ENCODE results near the gene C19orf67.
"Not testable (repeated sequence)": the region's sequence is repeated elsewhere in the genome, so short reads cannot be mapped to it uniquely, and the experiment has no call there.

C19orf67 gene

DNA sequence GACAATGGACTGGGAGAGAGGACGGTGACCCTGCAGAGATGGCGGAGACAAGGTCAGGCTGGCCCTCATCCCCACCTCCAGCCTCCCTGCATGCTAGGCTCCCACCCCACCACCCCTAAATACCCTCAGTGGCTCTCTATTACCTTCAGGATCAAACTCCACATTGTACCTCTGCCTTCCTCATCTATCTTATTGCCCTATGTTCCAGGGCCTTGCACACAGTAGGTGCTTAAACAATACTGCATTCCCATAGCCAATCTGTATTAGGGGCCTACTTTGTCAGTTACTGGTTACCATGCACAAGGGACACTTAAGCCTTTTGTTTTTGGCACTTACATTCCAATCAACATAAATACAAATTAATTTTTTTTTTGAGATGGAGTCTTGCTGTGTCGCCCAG, 30.2 kb downstream of the C19orf67 start:
- no peak for DNase-seq

DNA sequence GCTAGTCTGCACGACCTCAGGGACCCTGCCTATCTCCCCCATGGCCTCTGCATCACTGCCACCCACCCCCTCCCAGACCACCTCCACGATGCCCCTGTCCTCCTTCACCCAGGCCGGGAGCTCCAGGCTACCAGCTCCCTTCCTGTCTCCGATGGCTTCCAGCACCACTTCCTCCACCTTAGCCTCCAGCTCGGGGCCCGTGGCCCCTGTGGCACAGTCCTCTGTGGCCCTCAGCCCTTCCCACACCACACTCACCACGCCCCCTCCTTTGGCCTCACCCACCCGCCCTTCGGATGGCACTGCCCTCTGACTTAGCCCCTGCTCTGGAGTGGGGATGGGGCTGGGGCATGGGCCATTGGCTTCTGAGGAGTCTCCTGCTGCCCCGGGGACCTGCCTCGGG, 30.9 kb downstream of the C19orf67 start:
- no peak for DNase-seq

DNA sequence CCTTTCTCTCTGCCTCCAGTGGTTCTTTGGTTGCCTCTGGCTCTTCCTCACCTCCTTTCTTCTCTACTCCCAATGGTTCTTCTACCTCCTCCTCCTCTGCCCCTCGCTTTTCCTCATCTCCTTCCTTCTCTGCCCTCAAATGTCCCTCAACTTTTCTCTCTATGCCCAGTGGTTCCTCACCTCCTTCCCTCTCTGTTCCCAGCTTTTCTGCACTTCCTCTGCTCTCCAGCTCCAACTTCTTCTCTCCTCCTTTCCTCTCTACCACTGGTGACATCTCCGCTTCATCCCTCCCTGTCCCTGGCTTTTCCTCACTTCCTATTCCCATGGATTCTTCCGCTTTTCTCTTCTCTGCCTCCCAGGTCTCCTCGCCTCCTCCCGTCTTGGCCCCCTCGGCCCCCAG, 31.5 kb downstream of the C19orf67 start:
- no peak for DNase-seq

DNA sequence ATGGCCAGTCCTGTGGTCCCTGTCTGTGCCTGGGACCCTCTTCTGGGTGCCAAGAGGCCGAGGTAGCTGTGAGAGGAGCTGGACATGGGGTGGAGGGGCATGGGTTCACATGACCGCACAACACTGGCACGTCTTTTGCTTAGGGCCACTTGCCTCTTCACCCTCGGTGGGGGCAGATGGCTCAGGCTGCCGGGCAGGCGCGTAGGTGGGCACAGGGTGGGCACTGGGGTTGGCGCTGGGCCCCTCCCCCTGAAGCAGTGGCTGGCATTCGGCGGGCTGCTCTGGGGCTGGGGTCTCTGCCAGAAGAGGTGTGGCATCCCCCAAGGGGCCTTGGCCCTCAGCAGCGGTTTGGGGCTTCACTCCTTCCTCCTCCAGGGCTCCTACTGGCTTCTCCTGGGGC, 32.1 kb downstream of the C19orf67 start:
- no peak for DNase-seq

DNA sequence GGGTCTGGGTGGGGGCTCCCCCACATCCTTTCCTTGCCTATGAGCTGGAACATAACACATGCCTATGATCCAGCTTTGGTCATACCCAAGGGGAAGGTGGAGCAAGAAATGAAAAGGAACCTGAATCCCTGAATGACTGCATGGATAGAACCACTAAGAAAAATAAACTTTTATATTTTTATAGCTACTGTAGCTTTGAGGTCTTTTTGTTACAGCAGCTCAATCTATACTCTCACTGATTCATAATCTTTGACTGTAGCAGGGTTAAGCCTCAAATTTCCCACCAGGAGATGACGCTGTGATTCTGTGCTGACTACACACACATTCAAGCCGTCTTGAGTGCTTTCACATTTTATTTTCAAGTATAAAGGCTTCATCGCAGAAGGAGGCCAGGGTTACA, 32.6 kb downstream of the C19orf67 start:
- DNase-seq: no peak

DNA sequence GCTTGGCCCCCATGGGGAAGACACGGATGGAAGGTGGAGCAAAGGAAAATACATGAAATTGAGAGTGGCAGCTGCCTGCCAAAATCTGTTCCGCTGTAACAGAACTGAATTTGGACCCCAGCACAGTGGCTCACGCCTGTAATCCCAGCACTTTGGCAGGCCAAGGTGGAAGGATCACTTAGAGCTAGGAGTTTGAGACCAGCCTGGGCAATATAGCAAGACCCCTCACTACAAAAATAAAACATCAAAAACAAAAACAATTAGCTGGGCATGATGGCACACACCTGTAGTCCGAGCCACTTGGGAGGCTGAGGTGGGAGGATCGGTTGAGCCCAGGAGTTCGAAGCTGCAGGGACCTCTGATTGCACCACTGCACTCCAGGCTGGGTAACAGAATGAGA, 33.1 kb downstream of the C19orf67 start:
- no peak for DNase-seq

DNA sequence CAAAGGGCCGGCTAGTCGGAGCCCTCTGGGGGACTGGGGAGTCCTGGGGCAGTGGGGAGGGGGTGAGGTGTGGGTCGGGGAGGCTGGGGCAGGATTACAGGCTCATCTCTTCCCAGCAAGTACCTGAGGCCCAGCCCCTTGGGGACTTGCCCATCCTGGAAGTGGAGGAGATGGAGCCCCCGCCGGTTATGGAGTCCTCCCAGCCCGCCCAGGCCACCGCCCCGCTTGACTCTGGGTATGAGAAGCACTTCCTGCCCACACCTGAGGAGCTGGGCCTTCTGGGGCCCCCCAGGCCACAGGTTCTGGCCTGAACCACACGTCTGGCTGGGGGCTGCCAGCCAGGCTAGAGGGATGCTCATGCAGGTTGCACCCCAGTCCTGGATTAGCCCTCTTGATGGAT, 33.6 kb downstream of the C19orf67 start:
- DNase-seq: no peak

DNA sequence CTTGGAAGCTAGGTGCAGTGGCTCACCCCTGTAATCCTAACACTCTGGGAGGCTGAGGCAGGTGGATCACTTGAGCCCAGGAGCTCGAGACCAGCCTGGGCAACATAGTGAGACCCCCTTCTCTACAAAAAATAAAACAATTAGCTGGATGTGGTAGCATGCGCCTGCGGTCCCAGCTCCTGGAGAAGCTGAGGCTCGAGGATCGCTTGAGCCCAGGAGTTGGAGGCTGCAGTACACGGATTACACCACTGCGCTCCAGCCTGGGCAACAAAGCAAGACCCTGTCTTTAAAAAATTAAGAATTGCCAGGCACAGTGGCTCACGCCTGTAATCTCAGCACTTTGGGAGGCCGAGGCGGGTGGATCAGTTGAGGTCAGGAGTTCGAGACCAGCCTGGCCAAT, 34.6 kb downstream of the C19orf67 start:
- not testable (repeated sequence) for DNase-seq

DNA sequence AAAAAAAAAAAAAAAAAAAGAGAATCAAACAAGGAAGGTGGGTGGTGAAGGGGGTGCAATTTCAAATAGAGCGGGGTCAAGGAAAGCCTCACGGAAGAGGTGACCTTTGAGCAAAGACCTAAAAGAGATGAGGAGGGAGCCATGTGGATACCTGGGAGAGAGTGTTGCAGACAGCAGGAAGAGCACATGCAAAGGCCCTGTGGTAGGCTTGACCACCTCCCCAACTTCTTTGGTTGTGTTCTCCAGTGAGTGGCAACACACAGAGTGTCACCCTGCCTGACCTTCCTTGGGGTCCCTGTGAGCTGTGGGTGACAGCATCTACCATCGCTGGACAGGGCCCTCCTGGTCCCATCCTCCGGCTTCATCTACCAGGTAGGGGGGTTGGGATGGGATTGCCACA, 35.1 kb downstream of the C19orf67 start:
- no peak for DNase-seq

DNA sequence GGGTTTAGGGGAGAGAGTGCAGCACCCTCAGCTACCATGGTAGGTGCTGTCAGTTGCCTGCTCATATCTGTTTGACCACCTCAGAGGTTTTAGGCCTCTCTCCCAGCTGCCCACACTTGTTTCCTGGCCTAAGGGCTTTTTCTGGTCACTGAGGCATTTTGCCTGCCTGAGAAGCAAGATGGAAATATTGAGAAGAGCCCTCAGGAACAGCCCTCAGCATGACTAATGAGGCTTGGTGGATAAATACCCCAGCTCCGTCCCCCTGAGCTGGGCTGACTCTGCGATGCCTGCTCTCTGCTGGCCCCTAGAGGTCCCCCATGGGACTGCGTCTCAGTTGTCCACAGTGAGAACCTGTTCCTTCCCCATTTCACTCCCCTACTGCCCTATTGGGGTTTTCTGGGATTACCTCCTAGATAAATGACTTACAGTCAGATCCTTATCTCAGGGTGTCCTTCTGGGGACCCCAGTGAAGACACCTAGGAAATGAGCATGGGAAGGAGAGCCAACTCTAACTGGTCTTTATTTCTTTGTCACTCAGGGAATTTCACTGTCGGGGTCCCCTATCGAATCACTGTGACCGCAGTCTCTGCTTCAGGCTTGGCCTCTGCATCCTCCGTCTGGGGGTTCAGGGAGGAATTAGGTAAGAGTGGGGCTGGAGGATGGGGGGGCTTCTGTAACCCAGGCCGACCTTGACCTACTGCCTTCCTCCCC, 37.0 kb downstream of the C19orf67 start:
- DNase-seq: peak; percentile 69

DNA sequence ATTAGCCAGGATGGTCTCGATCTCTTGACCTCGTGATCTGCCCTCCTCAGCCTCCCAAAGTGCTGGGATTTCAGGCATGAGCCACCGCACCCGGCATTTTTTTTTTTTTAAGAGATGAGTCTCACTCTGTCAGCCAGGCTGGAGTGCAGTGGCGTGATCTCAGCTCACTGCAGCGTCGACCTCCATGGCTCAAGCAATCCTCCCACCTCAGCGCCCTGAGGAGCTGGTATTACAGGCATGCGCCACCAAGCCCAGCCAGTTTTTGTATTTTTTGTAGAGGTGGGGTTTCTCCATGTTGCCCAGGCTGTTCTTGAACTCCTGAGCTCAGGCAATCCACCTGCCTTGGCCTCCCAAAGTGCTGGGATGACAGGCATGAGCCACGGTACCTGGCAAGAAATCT, 37.7 kb downstream of the C19orf67 start:
- DNase-seq: not testable (repeated sequence)

DNA sequence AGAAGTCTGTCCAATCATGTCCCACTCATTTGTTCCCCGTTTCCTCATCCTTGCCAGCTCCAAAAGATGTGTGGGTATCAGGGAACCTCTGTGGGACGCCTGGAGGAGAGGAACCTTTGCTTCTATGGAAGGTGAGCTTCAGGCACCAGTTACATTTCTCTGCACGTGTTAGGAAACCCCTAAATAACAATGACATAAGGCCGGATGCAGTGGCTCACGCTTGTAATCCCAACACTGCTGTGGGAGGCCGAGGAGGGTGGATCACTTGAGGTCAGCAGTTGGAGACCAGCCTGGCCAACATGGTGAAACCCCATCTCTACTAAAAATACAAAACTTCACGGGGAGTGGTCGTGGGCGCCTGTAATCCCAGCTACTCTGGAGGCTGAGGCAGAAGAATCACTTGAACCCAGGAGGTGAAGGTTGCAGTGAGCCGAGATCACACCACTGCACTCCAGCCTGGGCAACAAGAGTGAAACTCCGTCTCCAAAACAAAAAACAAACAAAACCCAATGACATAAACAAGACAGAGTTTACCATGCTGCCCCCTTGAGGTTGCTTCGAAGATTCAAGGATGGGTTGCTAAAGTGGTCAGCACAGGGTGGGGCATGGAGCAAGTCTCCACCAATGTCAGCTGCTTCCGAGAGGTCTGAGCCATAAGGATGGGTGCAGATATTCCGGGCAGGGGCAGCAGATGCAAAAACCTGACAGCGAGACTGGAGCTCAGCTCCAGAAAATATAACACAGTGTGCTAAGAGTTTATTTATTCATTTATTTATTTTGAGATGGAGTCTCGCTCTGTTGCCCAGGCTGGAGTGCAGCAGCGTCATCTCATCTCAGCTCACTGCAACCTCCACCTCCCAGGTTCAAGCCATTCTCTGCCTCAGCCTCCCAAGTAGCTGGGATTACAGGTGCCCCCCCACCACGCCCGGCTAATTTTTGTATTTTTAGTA, 42.6 kb downstream of the C19orf67 start:
- DNase-seq: peak; percentile 63

DNA sequence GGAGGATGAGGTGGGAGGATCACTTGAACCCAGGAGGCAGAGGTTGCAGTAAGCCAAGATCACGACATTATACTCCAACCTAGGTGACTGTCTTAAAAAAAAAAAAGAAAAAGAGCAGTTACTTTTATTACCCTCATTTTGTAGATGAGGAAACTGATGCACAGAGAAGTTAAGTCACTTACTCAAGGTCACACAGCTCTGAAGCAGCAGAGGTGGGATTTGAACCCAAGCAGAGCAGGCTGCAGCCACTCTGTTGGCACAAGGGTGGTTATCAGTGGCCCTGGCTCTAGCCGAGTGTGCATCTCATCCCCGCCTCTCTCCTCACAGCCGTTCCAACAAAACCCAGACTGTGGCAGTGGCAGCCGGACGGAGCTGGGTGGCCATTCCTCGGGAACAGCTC, 46.4 kb downstream of the C19orf67 start:
- DNase-seq: no peak

DNA sequence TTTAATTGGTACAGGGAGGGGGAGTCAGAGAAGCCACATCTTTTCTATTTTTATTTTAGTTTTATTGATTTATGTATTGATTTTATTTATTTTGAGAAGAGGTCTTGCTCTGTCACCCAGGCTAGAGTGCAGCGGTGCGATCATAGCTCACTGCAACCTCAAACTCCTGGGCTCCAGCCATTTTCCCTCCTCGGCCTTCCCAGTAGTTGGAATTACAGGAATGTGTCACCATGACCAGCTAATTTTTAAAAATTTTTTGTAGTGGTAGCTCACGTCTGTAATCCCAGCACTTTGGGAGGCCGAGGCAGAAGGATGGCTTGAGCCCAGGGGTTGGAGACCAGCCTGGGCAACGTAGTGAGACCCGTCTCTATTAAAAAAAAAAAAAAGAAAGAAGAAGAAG, 49.9 kb downstream of the C19orf67 start:
- DNase-seq: no peak

DNA sequence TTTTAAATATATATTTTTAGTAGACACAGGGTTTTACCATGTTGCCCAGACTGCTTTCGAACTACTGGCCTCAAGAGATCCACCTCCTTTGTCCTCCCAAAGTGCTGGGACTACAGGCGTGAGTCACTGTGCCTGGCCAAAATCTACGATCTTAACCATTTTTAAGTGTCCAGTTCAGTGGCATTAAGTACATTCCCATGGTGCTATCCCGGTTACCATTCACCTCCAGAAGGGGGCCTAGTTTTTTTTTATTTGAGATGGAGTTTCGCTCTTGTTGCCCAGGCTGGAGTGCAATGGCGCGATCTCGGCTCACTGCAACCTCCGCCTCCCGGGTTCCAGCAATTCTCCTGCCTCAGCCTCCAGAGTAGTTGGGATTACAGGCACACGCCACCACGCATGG, 50.4 kb downstream of the C19orf67 start:
- DNase-seq: not testable (repeated sequence)

DNA sequence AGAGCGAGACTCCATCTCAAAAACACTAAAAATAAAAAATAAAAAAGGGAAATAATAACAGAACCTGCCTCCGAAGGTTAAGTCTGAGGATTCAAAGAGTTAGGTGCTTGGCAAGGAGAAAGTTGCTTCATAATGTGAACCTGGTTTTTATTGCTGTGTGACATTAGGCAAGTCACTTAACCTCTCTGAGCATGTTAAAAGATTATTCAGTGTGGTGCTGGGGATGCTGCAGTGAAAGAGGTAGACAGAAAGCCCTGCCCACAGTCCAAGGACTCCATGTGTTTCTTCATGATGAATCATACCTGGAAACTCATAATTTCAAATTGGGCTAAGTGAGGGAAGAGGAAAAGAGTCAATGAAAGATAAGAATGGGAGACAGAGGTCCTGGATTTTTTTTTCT, 51.6 kb downstream of the C19orf67 start:
- no peak for DNase-seq

DNA sequence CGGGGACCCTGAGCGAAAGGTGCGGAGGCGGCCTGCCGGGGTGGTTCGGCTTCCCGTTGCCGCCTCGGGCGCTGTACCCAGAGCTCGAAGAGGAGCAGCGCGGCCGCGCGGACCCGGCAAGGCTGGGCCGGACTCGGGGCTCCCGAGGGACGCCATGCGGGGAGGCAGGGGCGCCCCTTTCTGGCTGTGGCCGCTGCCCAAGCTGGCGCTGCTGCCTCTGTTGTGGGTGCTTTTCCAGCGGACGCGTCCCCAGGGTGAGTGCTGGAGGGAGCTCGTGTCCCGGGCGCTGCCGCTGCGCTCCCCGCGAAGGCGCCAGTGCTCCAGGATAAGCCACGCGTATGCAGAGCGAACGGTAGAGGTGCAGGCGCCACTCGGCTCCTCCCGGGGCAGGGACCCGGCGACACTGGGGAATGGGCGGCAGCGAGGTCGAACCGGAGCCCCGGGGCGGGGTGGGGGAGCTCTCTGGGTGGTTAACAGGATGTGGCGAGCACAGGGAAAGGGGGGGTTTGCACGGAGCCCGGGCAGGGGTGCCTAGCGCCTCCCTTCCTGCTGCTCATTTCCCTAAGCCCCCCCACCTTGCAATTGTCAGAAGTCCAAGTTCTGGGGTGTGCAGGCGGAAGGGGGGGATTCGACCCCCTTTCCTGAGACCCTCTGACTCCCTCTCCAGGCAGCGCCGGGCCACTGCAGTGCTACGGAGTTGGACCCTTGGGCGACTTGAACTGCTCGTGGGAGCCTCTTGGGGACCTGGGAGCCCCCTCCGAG, 53.7 kb downstream of the C19orf67 start, which contains the start of gene IL27RA:
TSS of gene IL27RA (plus strand) at position 44 of the 762 bp plus-strand sequence. CDS start at position 155, 111 bp downstream.
- peak; percentile 80 for DNase-seq

All from CD4-positive, alpha-beta T cell treated with Interferon gamma for 1 hour (primary cell).